GM12878 (cell line): ENCODE results near the gene ARHGEF16. TPM values are rescaled to one million over a fixed set of nuclear protein-coding genes. Genes with fewer than 3 reads are reported as not detected.

Source experiments
- ATAC-seq: fragments of 200-7000 bp; cut with Tn5 transposase; 3 replicates; pipeline ENCODE4 v1.9.1; 2020; ENCODE audit warnings: mild to moderate bottlenecking, moderate library complexity
- BruUV-seq: library from RNA; stranded (reverse); fragments of 400-500 nt; replicated peaks from 2 replicates; lab custom pipeline; 2021; lab: Mats Ljungman, UMichigan
- CTCF ChIA-PET: fragments of 300-600 bp; sonication (Branson Sonifier 250); formaldehyde crosslinking; extraction: SDS; loops from one replicate; lab custom pipeline; 2021; ENCODE audit warnings: inconsistent platforms; lab: Yijun Ruan, JAX
- POLR2A ChIA-PET: fragments of 350-600 bp; formaldehyde crosslinking; extraction: SDS; loops from one replicate; lab custom pipeline; 2021; ENCODE audit warnings: inconsistent platforms; lab: Charles Lee
- RAD21 ChIA-PET: fragments of 300-600 bp; sonication (Branson Sonifier 250); formaldehyde crosslinking; loops from one replicate; lab custom pipeline; 2023; ENCODE audit warnings: antibody characterized with exemption; ENCODE audit not compliant: unreplicated experiment; lab: Charles Lee
- SMC1A ChIA-PET: fragments of 300-600 bp; sonication (Branson Sonifier 250); formaldehyde crosslinking; loops from one replicate; lab custom pipeline; 2023; ENCODE audit not compliant: unreplicated experiment, uncharacterized antibody; lab: Charles Lee
- DNase-seq: peaks from one replicate; pipeline ENCODE4 v3.0.0-alpha.2; 2011; ENCODE audit warnings: low read depth, low spot score
- FAIRE-seq: peaks from 3 replicates; lab custom pipeline; 2011; peaks lifted over from hg19 to GRCh38; lab: Jason Lieb, UNC
- H2AFZ ChIP-seq: 2 replicates; pipeline ENCODE4 v1.6.0; 2011; ENCODE audit warnings: low read depth, low read length, control low read depth; ENCODE audit not compliant: control insufficient read depth
- H3K27ac ChIP-seq: 2 replicates; pipeline ENCODE4 v1.5.1; 2011; ENCODE audit warnings: control low read depth; ENCODE audit not compliant: control insufficient read depth, insufficient read depth
- H3K27me3 ChIP-seq, 2 experiments: replicated peaks in 1 of 2; 2 replicates each; pipeline versions ENCODE4 v1.6.0 to v1.6.1; 2011; ENCODE audit warnings: low read length in 1 of 2; ENCODE audit not compliant: control insufficient read depth in 2 of 2, insufficient read depth in 2 of 2
- H3K36me3 ChIP-seq, 2 experiments: 2 replicates each; pipeline ENCODE4 v1.5.1; 2011; ENCODE audit warnings: low read length in 1 of 2; ENCODE audit not compliant: control insufficient read depth in 2 of 2, insufficient read depth in 2 of 2
- H3K4me1 ChIP-seq: 2 replicates; pipeline ENCODE4 v1.6.1; 2011; ENCODE audit warnings: mild to moderate bottlenecking, low read length, moderate library complexity, mixed read lengths; ENCODE audit not compliant: control insufficient read depth, insufficient read depth
- H3K4me2 ChIP-seq: 2 replicates; pipeline ENCODE4 v1.6.0; 2011; ENCODE audit warnings: control low read depth; ENCODE audit not compliant: control insufficient read depth, insufficient read depth
- H3K4me3 ChIP-seq: fragments of 200-600 bp; sonication (generic); 2 replicates; pipeline ENCODE4 v1.5.1; 2016
- H3K79me2 ChIP-seq: 2 replicates; pipeline ENCODE4 v1.6.0; 2011; ENCODE audit warnings: low read length; ENCODE audit not compliant: control insufficient read depth, insufficient read depth
- H3K9ac ChIP-seq: 2 replicates; pipeline ENCODE4 v1.8.0; 2011; ENCODE audit warnings: low read length, control low read depth, mixed read lengths; ENCODE audit not compliant: control insufficient read depth, insufficient read depth
- H3K9me3 ChIP-seq: replicated peaks from 3 replicates; pipeline ENCODE4 v1.5.1; 2011; ENCODE audit warnings: mild to moderate bottlenecking, low read length; ENCODE audit not compliant: control insufficient read depth, insufficient read depth
- H4K20me1 ChIP-seq: 2 replicates; pipeline ENCODE4 v1.6.0; 2011; ENCODE audit not compliant: control insufficient read depth, insufficient read depth
- SREBF2 ChIP-seq: IDR thresholded peaks from 2 replicates; pipeline ENCODE4 v1.6.1; 2012; ENCODE audit warnings: mild to moderate bottlenecking, low read length
- ZNF217 ChIP-seq: fragments of 450-650 bp; IDR thresholded peaks from 2 replicates; pipeline ENCODE4 v1.6.1; 2017; ENCODE audit warnings: antibody characterized with exemption, mild to moderate bottlenecking
- ZNF24 ChIP-seq: fragments of 450-650 bp; IDR thresholded peaks from 2 replicates; pipeline ENCODE4 v1.6.1; 2017; ENCODE audit warnings: antibody characterized with exemption, mild to moderate bottlenecking
- WGBS: methylation state at CpG from one replicate; pipeline ENCODE4 v1.1.6; 2016; ENCODE audit warnings: low lambda C conversion rate; ENCODE audit not compliant: insufficient replicate concordance, insufficient coverage; ENCODE audit errors: missing lambda C conversion rate; 5-methylcytosine and 5-hydroxymethylcytosine counted together
- in situ Hi-C: fragments of 300-500 bp; cut with MboI; formaldehyde crosslinking; loops from 9 replicates; pipeline ENCODE4 v1.14.3; 2018; ENCODE audit warnings: mixed read lengths
- intact Hi-C: fragments of 100-400 bp; cut with micrococcal nuclease; formaldehyde crosslinking; loops from one replicate; pipeline ENCODE4 v1.14.2; 2022; ENCODE audit not compliant: unreplicated experiment
- polyA plus RNA-seq, 11 experiments: library from polyadenylated mRNA; depleted of rRNA in 4 of 11; unstranded in 6 of 11; stranded (reverse) in 5 of 11; fragments of >200 nt; fragmentation: Nextera tagmentation in 4 of 11; fragmentation: Illumina TruSeq in 1 of 11; extraction: Ambion mirVana in 4 of 11; extraction: Trizol in 1 of 11; gene quantifications; 1 replicate in 1 of 11; 2 replicates in 10 of 11; pipeline versions ENCODE4 v1.2.1 to v1.2.3, GENCODE V29; 2011 to 2016; ENCODE audit warnings: inconsistent platforms in 2 of 11, missing spikeins in 2 of 11, low read depth in 1 of 11
- total RNA-seq, 4 experiments: library from RNA; depleted of rRNA in 3 of 4; stranded (reverse); fragments of >200 nt in 3 of 4; fragmentation: Illumina TruSeq in 1 of 4; extraction: Trizol in 1 of 4; gene quantifications; 2 replicates each; pipeline versions ENCODE4 v1.2.1 to v1.2.3, GENCODE V29; 2013 to 2021
- TF ChIP-seq, protein P1 (sequence below): fragments of 450-650 bp; IDR thresholded peaks from 2 replicates; pipeline ENCODE4 v1.6.1; 2017; ENCODE audit warnings: mild to moderate bottlenecking
- TF ChIP-seq, protein P2 (sequence below): fragments of 450-650 bp; IDR thresholded peaks from 2 replicates; pipeline ENCODE4 v1.6.1; 2017; ENCODE audit warnings: mild to moderate bottlenecking, low read depth, inconsistent platforms; ENCODE audit not compliant: poor library complexity, severe bottlenecking

Gene ARHGEF16
- total and polyA plus RNA-seq, 10 of the 15 experiments (the other 5 are each of a cell fraction or from before 2014, with no cell fraction given) = not detected

DNA sequence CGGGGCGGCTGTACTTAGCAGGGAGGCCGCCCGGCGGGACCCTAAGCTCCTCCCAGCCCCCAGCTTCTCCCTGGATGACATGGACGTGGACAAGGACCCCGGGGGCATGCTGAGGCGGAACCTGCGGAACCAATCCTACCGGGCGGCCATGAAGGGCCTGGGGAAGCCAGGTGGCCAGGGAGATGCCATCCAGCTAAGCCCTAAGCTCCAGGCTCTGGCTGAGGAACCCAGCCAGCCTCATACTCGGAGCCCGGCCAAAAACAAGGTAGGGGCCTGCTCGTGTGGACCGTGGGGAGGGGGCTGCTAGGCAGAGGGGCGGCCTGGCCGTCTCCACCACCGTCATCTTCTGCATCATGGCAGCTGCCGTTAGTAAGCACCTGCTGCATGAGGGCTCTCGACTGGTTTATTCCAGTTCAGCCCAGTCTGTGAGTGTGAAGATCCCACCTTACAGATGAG, 9.0 kb downstream of the ARHGEF16 start (continued):
- TF ChIP-seq SREBF2 (no peak), ZNF217 (no peak), ZNF24 (no peak)
- TF ChIP-seq, protein P1, sequence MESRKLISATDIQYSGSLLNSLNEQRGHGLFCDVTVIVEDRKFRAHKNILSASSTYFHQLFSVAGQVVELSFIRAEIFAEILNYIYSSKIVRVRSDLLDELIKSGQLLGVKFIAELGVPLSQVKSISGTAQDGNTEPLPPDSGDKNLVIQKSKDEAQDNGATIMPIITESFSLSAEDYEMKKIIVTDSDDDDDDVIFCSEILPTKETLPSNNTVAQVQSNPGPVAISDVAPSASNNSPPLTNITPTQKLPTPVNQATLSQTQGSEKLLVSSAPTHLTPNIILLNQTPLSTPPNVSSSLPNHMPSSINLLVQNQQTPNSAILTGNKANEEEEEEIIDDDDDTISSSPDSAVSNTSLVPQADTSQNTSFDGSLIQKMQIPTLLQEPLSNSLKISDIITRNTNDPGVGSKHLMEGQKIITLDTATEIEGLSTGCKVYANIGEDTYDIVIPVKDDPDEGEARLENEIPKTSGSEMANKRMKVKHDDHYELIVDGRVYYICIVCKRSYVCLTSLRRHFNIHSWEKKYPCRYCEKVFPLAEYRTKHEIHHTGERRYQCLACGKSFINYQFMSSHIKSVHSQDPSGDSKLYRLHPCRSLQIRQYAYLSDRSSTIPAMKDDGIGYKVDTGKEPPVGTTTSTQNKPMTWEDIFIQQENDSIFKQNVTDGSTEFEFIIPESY = no peak

DNA sequence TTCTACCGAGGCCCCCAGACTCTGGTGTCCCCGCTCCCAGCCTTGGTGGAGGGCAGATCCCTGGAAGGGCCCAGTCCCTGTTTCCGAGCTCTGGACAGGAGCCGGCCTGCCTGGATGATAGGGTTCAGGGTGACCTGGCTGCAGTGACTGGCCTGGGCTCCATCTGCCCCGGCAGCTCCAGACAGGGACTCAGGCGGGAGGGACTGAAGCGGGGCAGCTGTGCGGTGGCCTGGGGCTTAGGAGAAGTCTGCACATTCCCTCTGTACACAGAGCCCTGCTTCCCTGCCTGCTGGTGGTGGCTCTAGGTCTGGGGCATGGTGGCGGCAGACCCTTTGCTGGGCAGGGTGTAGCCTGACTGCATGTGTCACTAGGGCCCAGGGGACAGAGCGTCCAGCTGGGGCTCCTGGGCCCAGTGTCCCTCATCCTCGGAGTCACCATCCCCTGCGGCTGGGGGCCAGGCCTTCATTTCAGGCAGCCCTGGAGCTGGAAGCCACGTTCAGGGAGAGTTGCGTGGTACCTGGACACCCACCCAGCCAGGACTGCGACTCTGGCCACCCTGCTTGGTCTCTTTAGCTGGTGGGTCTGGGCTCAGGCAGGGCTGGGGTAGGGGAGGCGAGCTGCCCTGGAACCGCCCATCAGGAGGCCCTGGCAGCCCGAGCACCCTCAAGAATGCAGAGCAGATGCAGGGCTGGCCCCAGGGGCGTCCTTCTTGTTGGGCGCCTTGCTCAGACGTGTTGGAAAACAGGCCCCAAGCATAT, 9.6 kb downstream of the ARHGEF16 start:
- Histone ChIP-seq H4K20me1 (no peaks in the 10 kb centered on the region), H3K36me3 (no peaks in the 10 kb centered on the region), H3K4me3 (no peak overlapping the region), H3K79me2 (no peaks in the 10 kb centered on the region), H3K9ac (no peak overlapping the region), H3K27me3 (no peaks in the 10 kb centered on the region; a peak in 1 of 4 replicates), H3K4me2 (no peak overlapping the region), H3K27ac (no peak overlapping the region), H3K4me1 (no peaks in the 10 kb centered on the region), H3K9me3 (no peaks in the 10 kb centered on the region), H2AFZ (no peak overlapping the region)
- ChIA-PET CTCF (no interaction called here), SMC1A (no interaction called here), RAD21 (interaction anchor here (0.6 kb wide), 1 partner anchor 8 kb away, joined by 3 read pairs; no protein-coding TSS in a partner anchor), POLR2A (no interaction called here)
- WGBS = 29% methylated on average over 21 of the region's 21 CpGs
- TF ChIP-seq, protein P2, sequence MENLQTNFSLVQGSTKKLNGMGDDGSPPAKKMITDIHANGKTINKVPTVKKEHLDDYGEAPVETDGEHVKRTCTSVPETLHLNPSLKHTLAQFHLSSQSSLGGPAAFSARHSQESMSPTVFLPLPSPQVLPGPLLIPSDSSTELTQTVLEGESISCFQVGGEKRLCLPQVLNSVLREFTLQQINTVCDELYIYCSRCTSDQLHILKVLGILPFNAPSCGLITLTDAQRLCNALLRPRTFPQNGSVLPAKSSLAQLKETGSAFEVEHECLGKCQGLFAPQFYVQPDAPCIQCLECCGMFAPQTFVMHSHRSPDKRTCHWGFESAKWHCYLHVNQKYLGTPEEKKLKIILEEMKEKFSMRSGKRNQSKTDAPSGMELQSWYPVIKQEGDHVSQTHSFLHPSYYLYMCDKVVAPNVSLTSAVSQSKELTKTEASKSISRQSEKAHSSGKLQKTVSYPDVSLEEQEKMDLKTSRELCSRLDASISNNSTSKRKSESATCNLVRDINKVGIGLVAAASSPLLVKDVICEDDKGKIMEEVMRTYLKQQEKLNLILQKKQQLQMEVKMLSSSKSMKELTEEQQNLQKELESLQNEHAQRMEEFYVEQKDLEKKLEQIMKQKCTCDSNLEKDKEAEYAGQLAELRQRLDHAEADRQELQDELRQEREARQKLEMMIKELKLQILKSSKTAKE = no peak
- no peak for ATAC-seq
- in situ Hi-C loops = no loop called here
- no peak for FAIRE-seq
- no TSS peak for BruUV-seq
- intact Hi-C loops = no loop called here
- DNase-seq = no peak
